Brain microvascular endothelial cell (primary cell): ENCODE results near the gene PYGM.

Experiments used
- DNase-seq: peaks from one replicate; pipeline ENCODE4 v3.0.0-alpha.2; 2020
- H3K27ac ChIP-seq: fragments of 250-450 bp; sonication (Bioruptor Pico); 2 replicates; pipeline ENCODE4 v1.5.1; 2020; ENCODE audit warnings: mild to moderate bottlenecking, moderate library complexity
- H3K27me3 ChIP-seq: fragments of 250-450 bp; sonication (Bioruptor Pico); replicated peaks from 2 replicates; pipeline ENCODE4 v1.5.1; 2020; ENCODE audit warnings: mild to moderate bottlenecking
- H3K36me3 ChIP-seq: fragments of 250-450 bp; sonication (Bioruptor Pico); replicated peaks from 2 replicates; pipeline ENCODE4 v1.5.1; 2020; ENCODE audit warnings: mild to moderate bottlenecking
- H3K4me3 ChIP-seq: 2 replicates; pipeline ENCODE4 v1.5.1; 2011; ENCODE audit warnings: low read depth, mild to moderate bottlenecking, control low read depth, low read length, moderate library complexity
- in situ Hi-C: cut with HindIII; loops from 2 replicates; pipeline ENCODE4 v1.10.0; 2017; ENCODE audit warnings: low sequenced_read_pairs, low pct_ligation_motif_present
- TF ChIP-seq, protein P1 (sequence below): IDR thresholded peaks from 2 replicates; pipeline ENCODE4 v1.5.1; 2011; ENCODE audit warnings: low read depth, mild to moderate bottlenecking, moderate library complexity, low read length, control low read depth, inconsistent platforms; ENCODE audit errors: missing control alignments

The PYGM gene

DNA sequence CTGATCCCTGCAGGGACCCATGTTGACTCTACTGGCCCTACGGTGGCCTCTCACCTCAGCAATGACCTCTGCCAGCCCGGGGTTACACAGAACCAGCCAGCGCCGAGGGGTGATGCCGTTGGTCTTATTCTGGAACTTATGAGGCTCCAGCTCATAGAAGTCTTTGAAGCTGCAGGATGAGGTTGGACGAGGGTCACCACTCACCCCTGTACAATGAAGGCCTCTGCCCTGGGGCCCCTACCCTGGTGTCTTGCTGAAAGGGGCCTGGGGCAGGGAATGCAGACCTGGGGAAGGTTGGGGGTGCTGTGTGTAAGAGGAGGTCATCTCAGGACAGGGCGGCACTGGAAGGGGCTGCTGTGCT, 6.8 kb downstream of the PYGM start:
- in situ Hi-C loops: no loop called here
- Histone ChIP-seq H3K27me3 (no peaks in the 10 kb centered on the region), H3K36me3 (no peaks in the 10 kb centered on the region), H3K4me3 (no peak overlapping the region), H3K27ac (no peak overlapping the region)
- TF ChIP-seq, protein P1, sequence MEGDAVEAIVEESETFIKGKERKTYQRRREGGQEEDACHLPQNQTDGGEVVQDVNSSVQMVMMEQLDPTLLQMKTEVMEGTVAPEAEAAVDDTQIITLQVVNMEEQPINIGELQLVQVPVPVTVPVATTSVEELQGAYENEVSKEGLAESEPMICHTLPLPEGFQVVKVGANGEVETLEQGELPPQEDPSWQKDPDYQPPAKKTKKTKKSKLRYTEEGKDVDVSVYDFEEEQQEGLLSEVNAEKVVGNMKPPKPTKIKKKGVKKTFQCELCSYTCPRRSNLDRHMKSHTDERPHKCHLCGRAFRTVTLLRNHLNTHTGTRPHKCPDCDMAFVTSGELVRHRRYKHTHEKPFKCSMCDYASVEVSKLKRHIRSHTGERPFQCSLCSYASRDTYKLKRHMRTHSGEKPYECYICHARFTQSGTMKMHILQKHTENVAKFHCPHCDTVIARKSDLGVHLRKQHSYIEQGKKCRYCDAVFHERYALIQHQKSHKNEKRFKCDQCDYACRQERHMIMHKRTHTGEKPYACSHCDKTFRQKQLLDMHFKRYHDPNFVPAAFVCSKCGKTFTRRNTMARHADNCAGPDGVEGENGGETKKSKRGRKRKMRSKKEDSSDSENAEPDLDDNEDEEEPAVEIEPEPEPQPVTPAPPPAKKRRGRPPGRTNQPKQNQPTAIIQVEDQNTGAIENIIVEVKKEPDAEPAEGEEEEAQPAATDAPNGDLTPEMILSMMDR: no peak
- no peak for DNase-seq

DNA sequence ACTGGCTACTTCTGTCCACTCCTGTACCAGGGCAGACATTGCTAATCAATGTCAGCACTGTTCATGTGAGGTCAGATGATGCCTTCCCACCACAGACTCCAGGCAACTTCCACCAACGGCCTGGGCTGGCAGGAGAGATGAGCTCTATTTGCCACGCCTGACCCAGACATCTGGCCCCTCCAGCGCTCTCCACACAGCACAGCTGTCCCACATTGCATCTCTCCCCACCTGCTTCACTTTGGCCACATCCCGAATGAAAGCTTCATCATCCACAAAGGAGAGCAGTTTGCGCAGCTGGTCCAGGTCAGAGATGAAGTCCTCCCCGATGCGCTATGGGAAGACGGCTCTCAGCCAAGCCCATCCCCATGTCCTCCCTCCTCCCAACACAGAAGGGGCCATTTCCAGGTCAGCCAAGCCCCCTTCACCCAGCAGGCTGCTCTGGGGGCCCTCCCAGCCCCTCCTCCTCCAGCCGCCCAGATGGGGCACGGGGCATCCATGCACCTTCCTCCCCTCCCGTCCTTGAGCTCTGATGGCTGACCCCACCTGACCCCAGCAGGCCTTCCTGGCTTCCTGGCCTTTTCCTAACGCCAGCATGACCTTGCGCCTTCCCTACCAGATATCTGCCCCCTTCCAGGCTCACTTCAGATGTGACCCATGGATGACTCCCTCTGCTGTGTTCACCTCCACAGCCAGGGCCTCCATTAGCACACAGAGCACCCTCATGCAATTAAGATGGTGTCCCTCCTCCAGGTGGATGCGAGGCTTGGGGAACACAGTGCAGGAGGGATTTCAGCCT, 7.4 kb downstream of the PYGM start:
- H3K27ac ChIP-seq: no peak overlapping the region
- in situ Hi-C loops: no loop called here
- DNase-seq: no peak
- H3K27me3 ChIP-seq: no peaks in the 10 kb centered on the region
- no peak overlapping the region for H3K4me3 ChIP-seq
- H3K36me3 ChIP-seq: no peaks in the 10 kb centered on the region
- TF ChIP-seq, protein P1: no peak

DNA sequence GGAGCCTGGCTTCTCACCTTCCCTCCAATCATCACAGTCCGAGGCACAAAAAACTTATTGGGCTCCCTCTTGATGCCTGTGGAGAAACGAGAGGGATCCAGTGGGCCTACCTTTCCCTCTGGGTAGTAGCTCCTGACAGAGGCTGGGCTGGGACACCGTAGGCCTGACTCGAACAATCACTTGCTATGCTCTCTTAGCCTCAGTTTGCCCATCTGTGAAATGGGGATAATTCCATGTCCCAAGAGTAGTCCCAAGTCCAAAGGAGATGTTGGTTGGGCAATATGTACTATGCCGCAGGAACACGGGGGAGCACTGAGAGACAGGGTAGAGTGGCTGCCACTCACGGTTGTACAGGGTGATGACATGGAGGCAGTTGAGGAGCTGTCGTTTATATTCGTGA, 8.2 kb downstream of the PYGM start:
- Histone ChIP-seq H3K27me3 (no peaks in the 10 kb centered on the region), H3K4me3 (no peak overlapping the region), H3K27ac (no peak overlapping the region), H3K36me3 (no peaks in the 10 kb centered on the region)
- TF ChIP-seq, protein P1: no peak
- in situ Hi-C loops: no loop called here
- no peak for DNase-seq

DNA sequence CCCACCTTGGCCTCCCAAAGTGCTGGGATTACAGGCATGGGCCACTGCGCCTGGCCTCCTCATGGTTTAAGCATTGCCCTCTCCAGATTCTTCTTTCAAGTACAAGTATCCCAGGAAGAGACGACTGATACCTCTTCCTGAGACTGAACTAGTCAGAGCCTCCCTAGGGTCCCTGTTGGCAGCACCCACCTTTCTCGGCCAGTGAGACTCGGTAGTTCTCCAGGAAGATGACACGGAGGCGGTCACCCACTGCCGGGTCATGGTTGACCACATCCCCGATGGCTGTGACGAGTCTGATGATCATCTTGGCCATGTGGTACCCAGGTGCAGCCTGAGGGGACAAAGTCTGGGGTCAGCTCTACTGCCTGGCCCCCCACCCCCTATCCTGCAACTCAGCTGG, 8.6 kb downstream of the PYGM start:
- no peak for DNase-seq
- Histone ChIP-seq H3K4me3 (no peak overlapping the region), H3K36me3 (no peaks in the 10 kb centered on the region), H3K27ac (no peak overlapping the region), H3K27me3 (no peaks in the 10 kb centered on the region)
- TF ChIP-seq, protein P1: no peak
- in situ Hi-C loops: no loop called here

DNA sequence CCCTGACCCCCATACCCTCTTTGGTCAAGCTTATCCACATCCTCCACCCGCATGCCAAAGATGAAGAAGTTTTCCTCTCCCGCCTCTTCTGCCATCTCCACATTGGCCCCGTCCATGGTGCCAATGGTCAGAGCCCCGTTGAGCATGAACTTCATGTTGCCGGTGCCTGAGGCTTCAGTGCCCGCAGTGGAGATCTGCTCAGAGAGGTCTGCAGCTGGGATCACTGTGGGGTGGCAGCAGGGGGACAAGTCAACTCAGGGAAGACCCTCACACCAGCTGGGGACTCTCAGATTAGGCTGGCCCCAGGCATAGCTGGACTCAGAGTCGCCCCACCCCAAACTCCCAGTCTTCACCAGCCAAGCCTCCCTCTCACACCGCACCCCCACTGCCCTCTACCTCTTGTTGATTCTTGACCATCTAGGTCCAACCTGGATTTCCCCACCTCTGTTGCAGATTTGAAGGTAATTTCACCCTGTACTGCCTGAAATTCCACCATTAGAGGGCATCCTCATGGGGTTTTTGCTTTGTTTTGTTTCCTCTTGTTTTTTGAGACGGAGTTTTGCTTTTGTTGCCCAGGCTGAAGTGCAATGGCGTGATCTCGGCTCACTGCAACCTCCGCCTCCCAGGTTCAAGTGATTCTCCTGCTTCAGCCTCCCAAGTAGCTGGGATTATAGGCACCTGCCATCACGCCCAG, 9.3 kb downstream of the PYGM start:
- Histone ChIP-seq H3K36me3 (no peaks in the 10 kb centered on the region), H3K27ac (no peak overlapping the region), H3K27me3 (no peaks in the 10 kb centered on the region), H3K4me3 (no peak overlapping the region)
- no peak for DNase-seq
- TF ChIP-seq, protein P1: peak; percentile 15
- in situ Hi-C loops: no loop called here
